SU-DHL-6 (cell line): ENCODE measurements around the gene ACTN4.
"Not testable (repeated sequence)": the region's sequence is repeated elsewhere in the genome, so short reads cannot be mapped to it uniquely, and the experiment has no call there.

Source experiments
- CTCF ChIP-seq: fragments of 200-600 bp; sonication (generic); IDR thresholded peaks from one replicate; pipeline ENCODE4 v1.5.1; 2017; ENCODE audit warnings: antibody characterized with exemption, mild to moderate bottlenecking, low read length, moderate library complexity; ENCODE audit not compliant: insufficient read depth, poor library complexity, severe bottlenecking
- EZH2phosphoT487 ChIP-seq: fragments of 200-600 bp; sonication (generic), shearing (Covaris generic); conservative IDR thresholded peaks from 2 replicates; pipeline ENCODE4 v1.6.1; 2018; ENCODE audit warnings: mild to moderate bottlenecking, antibody characterized with exemption, low read length, moderate library complexity, mixed read lengths

- not testable (repeated sequence) for TF ChIP-seq CTCF, EZH2phosphoT487
These were observed 122.9 kb downstream of the ACTN4 start for GRCh38 chr19:38770228-38770948.
